Naive thymus-derived CD4-positive, alpha-beta T cell (primary cell): ENCODE results near the gene HSD3B2. TPM values are rescaled to one million over a fixed set of nuclear protein-coding genes. Genes with fewer than 3 reads are reported as not detected.

Source experiments
- ATAC-seq: fragments of 150-1000 bp; cut with Tn5 transposase; 2 replicates; pipeline ENCODE4 v1.10.0; 2021; ENCODE audit warnings: mild to moderate bottlenecking, moderate library complexity
- CTCF ChIA-PET: fragments of 350-600 bp; sonication (Branson Sonifier 250); formaldehyde crosslinking; loops from one replicate; lab custom pipeline; 2021; ENCODE audit warnings: antibody characterized with exemption; lab: Charles Lee
- POLR2A ChIA-PET: fragments of 350-600 bp; sonication (Branson Sonifier 250); formaldehyde crosslinking; loops from one replicate; lab custom pipeline; 2021; ENCODE audit warnings: antibody characterized with exemption, inconsistent platforms; lab: Charles Lee
- DNase-seq, 9 donors: peaks; one replicate each; pipeline versions ENCODE4 v3.0.0 to v3.0.0-alpha.2; 2020 to 2022; ENCODE audit warnings: mixed read lengths in 1 of 9
- H3K27ac ChIP-seq: one replicate; pipeline ENCODE4 v1.7.0; 2013; ENCODE audit warnings: mild to moderate bottlenecking, low read depth, low read length, moderate library complexity
- H3K27me3 ChIP-seq, 2 donors: one replicate each; pipeline ENCODE4 v1.7.0; 2013; ENCODE audit warnings: low read length in 2 of 2, mild to moderate bottlenecking in 2 of 2, moderate library complexity in 2 of 2; ENCODE audit not compliant: control insufficient read depth in 2 of 2, insufficient read depth in 2 of 2
- H3K36me3 ChIP-seq, 3 experiments: 1 replicate in 2 of 3; 2 replicates in 1 of 3; pipeline ENCODE4 v1.7.0; 2013; ENCODE audit warnings: low read length in 3 of 3, mild to moderate bottlenecking in 3 of 3, moderate library complexity in 1 of 3; ENCODE audit not compliant: insufficient read depth in 3 of 3, control insufficient read depth in 2 of 3
- H3K4me1 ChIP-seq, 2 donors: one replicate each; pipeline ENCODE4 v1.7.0; 2013; ENCODE audit warnings: low read length in 2 of 2, mild to moderate bottlenecking in 2 of 2, moderate library complexity in 1 of 2; ENCODE audit not compliant: control insufficient read depth in 2 of 2, insufficient read depth in 2 of 2
- H3K4me3 ChIP-seq: 2 replicates; pipeline ENCODE4 v1.7.0; 2013; ENCODE audit warnings: mild to moderate bottlenecking, low read length
- H3K9me3 ChIP-seq, 3 experiments: 1 replicate in 2 of 3; 2 replicates in 1 of 3; pipeline ENCODE4 v1.7.0; 2013; ENCODE audit warnings: low read length in 3 of 3; ENCODE audit not compliant: control insufficient read depth in 2 of 3
- H3K27ac Mint-ChIP-seq, 9 donors: one replicate each; pipeline ENCODE4 v1.8.0; 2020 to 2022; ENCODE audit warnings: mixed read lengths in 9 of 9, mild to moderate bottlenecking in 8 of 9, moderate library complexity in 5 of 9, inconsistent platforms in 2 of 9
- H3K27me3 Mint-ChIP-seq, 5 donors: one replicate each; pipeline ENCODE4 v1.8.0; 2021 to 2022; ENCODE audit warnings: mixed read lengths in 5 of 5, mild to moderate bottlenecking in 1 of 5
- H3K36me3 Mint-ChIP-seq, 5 donors: one replicate each; pipeline ENCODE4 v1.8.0; 2020 to 2022; ENCODE audit warnings: mixed read lengths in 5 of 5, mild to moderate bottlenecking in 3 of 5, inconsistent platforms in 1 of 5
- H3K4me1 Mint-ChIP-seq, 7 donors: one replicate each; pipeline ENCODE4 v1.8.0; 2020 to 2022; ENCODE audit warnings: mixed read lengths in 7 of 7, mild to moderate bottlenecking in 3 of 7, inconsistent platforms in 1 of 7
- H3K4me3 Mint-ChIP-seq, 10 donors: one replicate each; pipeline ENCODE4 v1.8.0; 2020 to 2022; ENCODE audit warnings: mild to moderate bottlenecking in 10 of 10, mixed read lengths in 10 of 10, moderate library complexity in 6 of 10, inconsistent platforms in 2 of 10
- H3K9me3 Mint-ChIP-seq, 11 donors: one replicate each; pipeline ENCODE4 v1.8.0; 2020 to 2022; ENCODE audit warnings: mixed read lengths in 11 of 11, mild to moderate bottlenecking in 4 of 11, inconsistent platforms in 1 of 11, moderate library complexity in 1 of 11
- intact Hi-C, 2 donors: fragments of 100-400 bp; cut with micrococcal nuclease; formaldehyde crosslinking; loops; one replicate each; pipeline ENCODE4 v1.15.1; 2023
- polyA plus RNA-seq, 2 donors: library from polyadenylated mRNA; unstranded; fragments of 300-500 nt; fragmentation: Illumina TruSeq; gene quantifications; one replicate each; pipeline ENCODE4 v1.2.3, GENCODE V29; 2021
- total RNA-seq, 6 experiments: library from RNA in 5 of 6; stranded (reverse) in 5 of 6; gene quantifications; 1 replicate in 5 of 6; 2 replicates in 1 of 6; pipeline ENCODE4 v1.2.3 and lab custom pipeline; 2021 to 2026

The HSD3B2 gene
- total and polyA plus RNA-seq, 7 experiments from 2014 or later, result not detected

- POLR2A ChIA-PET, result no interaction called here
- H3K36me3 ChIP-seq, result no peaks in the 10 kb centered on the region
- no peaks in the 10 kb centered on the region for H3K4me1 Mint-ChIP-seq
These were observed 32.6 kb downstream of the HSD3B2 start for GRCh38 chr1:119447344-119448126.

DNA sequence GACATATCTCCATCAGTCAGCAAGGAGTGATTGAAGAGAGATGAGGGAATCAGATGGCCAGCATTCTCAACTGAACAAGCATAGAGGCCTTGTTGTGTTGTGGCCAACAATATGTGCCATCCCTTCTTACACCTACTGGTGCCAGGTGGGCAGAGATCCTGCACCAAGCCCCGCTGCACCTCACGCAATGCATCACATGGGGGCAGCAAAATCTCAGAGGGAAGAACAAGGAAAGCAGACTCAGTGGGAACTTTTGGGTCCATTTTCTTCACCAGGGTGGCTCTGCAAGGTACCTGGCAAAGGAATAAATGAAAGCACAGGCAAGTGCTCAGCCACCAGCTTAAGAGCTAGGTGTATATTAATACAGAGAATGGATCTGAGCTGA, 33.2 kb downstream of the HSD3B2 start:
- Mint-ChIP-seq H3K27me3 (peaks cover 0 to 15% (median 13%) of the 10 kb centered on the region in 5 donors), H3K9me3 (peaks cover 0 to 5% (median 0%) of the 10 kb centered on the region in 11 donors), H3K27ac (no peak overlapping the region), H3K4me1 (no peaks in the 10 kb centered on the region), H3K4me3 (no peak overlapping the region), H3K36me3 (no peaks in the 10 kb centered on the region)
- ATAC-seq (no peak), DNase-seq (no peak)
- H3K4me1 ChIP-seq, result no peaks in the 10 kb centered on the region
- ChIA-PET POLR2A (no interaction called here), CTCF (no interaction called here)
- no peaks in the 10 kb centered on the region for H3K9me3 ChIP-seq
- H3K27me3 ChIP-seq, result no peaks in the 10 kb centered on the region
- no peak overlapping the region for H3K4me3 ChIP-seq
- H3K36me3 ChIP-seq, result no peaks in the 10 kb centered on the region
- no peak overlapping the region for H3K27ac ChIP-seq
- intact Hi-C loops, result no loop called here

More at GRCh38 chr1:119447344-119448126, 32.6 kb downstream of the HSD3B2 start:
- H3K27me3 Mint-ChIP-seq, result peaks cover 4 to 18% (median 11%) of the 10 kb centered on the region in 5 donors
- no peaks in the 10 kb centered on the region for H3K36me3 Mint-ChIP-seq
- Histone ChIP-seq H3K4me1 (no peaks in the 10 kb centered on the region), H3K4me3 (no peak overlapping the region), H3K9me3 (no peaks in the 10 kb centered on the region), H3K27ac (no peak overlapping the region), H3K27me3 (no peaks in the 10 kb centered on the region)
- DNase-seq (no peak), ATAC-seq (no peak)
- H3K9me3 Mint-ChIP-seq, result peaks cover 0 to 4% (median 0%) of the 10 kb centered on the region in 11 donors
- CTCF ChIA-PET, result no interaction called here
- no peak overlapping the region for H3K4me3 Mint-ChIP-seq
- H3K27ac Mint-ChIP-seq, result no peak overlapping the region
- intact Hi-C loops, result no loop called here

- ATAC-seq (no peak), DNase-seq (no peak)
- POLR2A ChIA-PET, result no interaction called here
- CTCF ChIA-PET, result no interaction called here
- Mint-ChIP-seq H3K27ac (no peak overlapping the region), H3K4me3 (no peak overlapping the region), H3K27me3 (peaks cover 0 to 13% (median 7%) of the 10 kb centered on the region in 5 donors), H3K36me3 (no peaks in the 10 kb centered on the region), H3K4me1 (no peaks in the 10 kb centered on the region), H3K9me3 (peaks cover 0 to 6% (median 0%) of the 10 kb centered on the region in 11 donors)
- H3K27me3 ChIP-seq, result no peaks in the 10 kb centered on the region
- H3K9me3 ChIP-seq, result no peaks in the 10 kb centered on the region
- no peak overlapping the region for H3K27ac ChIP-seq
- H3K4me1 ChIP-seq, result no peaks in the 10 kb centered on the region
- intact Hi-C loops, result no loop called here
- H3K36me3 ChIP-seq, result no peaks in the 10 kb centered on the region
- H3K4me3 ChIP-seq, result no peak overlapping the region
These were observed 35.0 kb downstream of the HSD3B2 start for GRCh38 chr1:119449971-119450370.

DNA sequence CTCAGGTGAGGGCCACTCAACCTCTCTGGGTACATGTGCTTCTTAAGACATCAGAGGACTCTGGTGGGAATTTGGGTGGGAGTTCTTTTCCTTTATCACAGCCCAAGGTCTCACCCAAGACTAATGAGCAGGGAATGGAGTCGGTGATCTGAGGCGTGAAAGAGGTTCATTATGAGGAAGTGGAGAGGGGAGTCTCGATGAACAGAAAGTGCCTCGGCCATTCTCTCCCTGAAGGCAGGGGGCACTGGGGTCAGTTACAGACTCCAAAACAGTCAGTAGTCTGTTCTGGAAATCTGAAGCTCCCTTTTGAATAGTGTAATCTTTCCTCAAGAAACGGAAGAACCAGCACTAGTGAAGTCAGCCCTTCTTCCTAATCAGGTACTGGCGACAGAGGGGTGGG, 36.2 kb downstream of the HSD3B2 start:
- CTCF ChIA-PET, result no interaction called here
- no peak overlapping the region for H3K27ac ChIP-seq
- Mint-ChIP-seq H3K27me3 (peaks cover 0 to 13% (median 7%) of the 10 kb centered on the region in 5 donors), H3K4me3 (no peak overlapping the region), H3K36me3 (no peaks in the 10 kb centered on the region), H3K4me1 (no peaks in the 10 kb centered on the region), H3K9me3 (peaks cover 0 to 6% (median 0%) of the 10 kb centered on the region in 11 donors), H3K27ac (no peak overlapping the region)
- intact Hi-C loops, result no loop called here
- POLR2A ChIA-PET, result no interaction called here
- no peaks in the 10 kb centered on the region for H3K27me3 ChIP-seq
- no peaks in the 10 kb centered on the region for H3K36me3 ChIP-seq
- no peaks in the 10 kb centered on the region for H3K9me3 ChIP-seq
- H3K4me3 ChIP-seq, result no peak overlapping the region
- ATAC-seq (no peak), DNase-seq (no peak)
- H3K4me1 ChIP-seq, result no peaks in the 10 kb centered on the region

DNA sequence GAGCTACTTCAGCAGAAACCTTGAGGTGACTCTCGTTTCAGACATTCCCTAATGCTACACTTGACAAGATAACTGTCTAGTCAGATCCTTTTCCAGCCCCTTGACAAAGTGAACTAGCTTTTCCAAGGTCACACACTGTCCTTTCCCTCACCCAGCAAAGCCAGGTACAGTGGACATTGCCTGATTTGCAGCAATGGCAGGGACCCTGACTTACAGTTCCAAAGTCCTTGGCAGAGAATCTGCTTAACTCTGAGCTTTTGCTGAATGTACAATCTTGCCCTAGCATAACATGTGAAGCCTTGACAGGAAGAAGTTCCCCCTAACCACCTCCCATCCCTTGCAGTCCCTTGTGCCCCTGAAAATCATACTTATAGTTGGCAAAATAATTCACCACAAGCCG, 37.1 kb downstream of the HSD3B2 start:
- intact Hi-C loops, result no loop called here
- H3K4me1 ChIP-seq, result no peaks in the 10 kb centered on the region
- H3K27ac Mint-ChIP-seq, result no peak overlapping the region
- CTCF ChIA-PET, result interaction anchor here (0.7 kb wide), 1 partner anchor 206 kb away, joined by 3 read pairs; no protein-coding TSS in a partner anchor
- peaks cover 0 to 6% (median 0%) of the 10 kb centered on the region in 11 donors for H3K9me3 Mint-ChIP-seq
- POLR2A ChIA-PET, result no interaction called here
- no peaks in the 10 kb centered on the region for H3K9me3 ChIP-seq
- no peaks in the 10 kb centered on the region for H3K4me1 Mint-ChIP-seq
- no peaks in the 10 kb centered on the region for H3K27me3 ChIP-seq
- H3K36me3 Mint-ChIP-seq, result no peaks in the 10 kb centered on the region
- H3K27me3 Mint-ChIP-seq, result peaks cover 2 to 18% (median 7%) of the 10 kb centered on the region in 5 donors
- ATAC-seq (no peak), DNase-seq (no peak)
- H3K36me3 ChIP-seq, result no peaks in the 10 kb centered on the region
- H3K27ac ChIP-seq, result no peak overlapping the region
- no peak overlapping the region for H3K4me3 Mint-ChIP-seq
- H3K4me3 ChIP-seq, result no peak overlapping the region

DNA sequence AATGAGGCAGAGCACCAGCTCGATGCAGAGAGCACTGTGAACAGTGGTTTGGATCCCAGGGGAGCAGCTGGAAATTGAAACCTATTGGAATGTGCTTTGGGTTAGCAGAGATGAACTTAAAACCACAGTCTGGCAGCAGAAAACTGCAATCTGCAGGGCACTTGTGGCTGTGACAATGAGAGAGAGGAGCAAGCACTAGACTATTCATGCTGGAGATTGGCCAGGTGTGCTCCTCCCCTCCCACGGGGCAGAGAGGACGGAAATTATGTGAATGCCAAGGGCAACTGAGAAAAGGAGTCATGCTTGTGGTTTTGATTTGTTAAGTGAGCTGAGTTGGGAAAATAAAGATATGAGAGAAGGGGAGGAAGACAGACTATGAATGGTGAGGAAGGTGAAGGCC, 38.1 kb downstream of the HSD3B2 start:
- ChIA-PET POLR2A (no interaction called here), CTCF (interaction anchor here (0.5 kb wide), 1 partner anchor 177 kb away, joined by 4 read pairs; no protein-coding TSS in a partner anchor)

DNA sequence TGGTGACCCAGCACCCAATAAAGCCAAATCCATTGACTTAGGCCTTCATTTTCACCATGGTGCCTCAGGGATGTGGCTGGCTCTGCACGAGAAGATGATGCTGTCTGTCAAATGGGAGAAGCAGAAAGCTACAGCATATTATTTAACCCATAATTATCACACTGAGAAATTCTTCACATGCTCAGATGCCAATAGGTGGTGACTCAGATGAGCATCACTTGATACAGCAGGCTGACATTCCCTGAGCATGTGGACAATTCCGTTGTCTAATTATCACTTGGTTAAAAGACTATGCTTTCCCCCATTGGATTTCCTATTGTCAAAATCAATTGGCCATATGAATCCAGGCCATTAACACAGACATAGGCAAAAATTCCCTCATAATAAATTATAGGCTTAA, 48.0 kb downstream of the HSD3B2 start:
- Histone ChIP-seq H3K27me3 (no peaks in the 10 kb centered on the region), H3K9me3 (no peaks in the 10 kb centered on the region), H3K27ac (no peak overlapping the region), H3K36me3 (no peaks in the 10 kb centered on the region), H3K4me3 (no peak overlapping the region), H3K4me1 (no peaks in the 10 kb centered on the region)
- POLR2A ChIA-PET, result no interaction called here
- Mint-ChIP-seq H3K36me3 (no peaks in the 10 kb centered on the region), H3K27ac (no peak overlapping the region), H3K4me1 (no peaks in the 10 kb centered on the region), H3K4me3 (no peak overlapping the region), H3K27me3 (peaks cover 0 to 5% (median 0%) of the 10 kb centered on the region in 5 donors), H3K9me3 (peaks cover 0 to 2% (median 0%) of the 10 kb centered on the region in 11 donors)
- ATAC-seq, result no peak
- DNase-seq, result no peak
- CTCF ChIA-PET, result no interaction called here
- intact Hi-C loops, result no loop called here

More for the DNA sequence above, 38.1 kb downstream of the HSD3B2 start:
- H3K9me3 Mint-ChIP-seq, result peaks cover 0 to 4% (median 0%) of the 10 kb centered on the region in 11 donors
- H3K27me3 Mint-ChIP-seq, result peaks cover 1 to 18% (median 7%) of the 10 kb centered on the region in 5 donors
- no peaks in the 10 kb centered on the region for H3K36me3 Mint-ChIP-seq
- intact Hi-C loops, result no loop called here
- no peaks in the 10 kb centered on the region for H3K9me3 ChIP-seq
- no peak overlapping the region for H3K4me3 ChIP-seq
- ATAC-seq (no peak), DNase-seq (no peak)
- H3K36me3 ChIP-seq, result no peaks in the 10 kb centered on the region
- no peaks in the 10 kb centered on the region for H3K4me1 Mint-ChIP-seq
- no peaks in the 10 kb centered on the region for H3K27me3 ChIP-seq
- H3K27ac ChIP-seq, result no peak overlapping the region
- H3K4me1 ChIP-seq, result no peaks in the 10 kb centered on the region
- no peak overlapping the region for H3K4me3 Mint-ChIP-seq
- H3K27ac Mint-ChIP-seq, result no peak overlapping the region
